SU-DHL-6 (cell line): ENCODE measurements around the gene SENP6.
"Not testable (repeated sequence)": the region's sequence is repeated elsewhere in the genome, so short reads cannot be mapped to it uniquely, and the experiment has no call there.

ENCODE experiments used
- H2AFZ ChIP-seq: fragments of 200-600 bp; sonication (generic); 2 replicates; pipeline ENCODE4 v1.6.1; 2014; ENCODE audit warnings: low read depth, mild to moderate bottlenecking, moderate library complexity, mixed read lengths, antibody characterized with exemption, low read length; ENCODE audit not compliant: severe bottlenecking
- H3F3A ChIP-seq: fragments of 200-600 bp; shearing (Covaris generic); 2 replicates; pipeline ENCODE4 v1.6.0; 2016; ENCODE audit warnings: antibody characterized with exemption, mild to moderate bottlenecking; ENCODE audit not compliant: insufficient read depth
- H3K27ac ChIP-seq: fragments of 200-600 bp; sonication (generic); 2 replicates; pipeline ENCODE4 v1.5.1; 2016; ENCODE audit warnings: low read depth, mild to moderate bottlenecking, low read length, moderate library complexity, mixed read lengths
- H3K27me3 ChIP-seq: fragments of 200-600 bp; sonication (generic), shearing (Covaris generic); 2 replicates; pipeline ENCODE4 v1.6.0; 2014; ENCODE audit warnings: mild to moderate bottlenecking, low read length
- H3K36me3 ChIP-seq: fragments of 200-600 bp; sonication (generic); 2 replicates; pipeline ENCODE4 v1.6.1; 2014; ENCODE audit warnings: mild to moderate bottlenecking, low read length, mixed read lengths
- H3K4me2 ChIP-seq: fragments of 300-600, 200-600 bp; shearing (Covaris generic), sonication (generic); 2 replicates; pipeline ENCODE4 v1.6.0; 2014; ENCODE audit warnings: low read length, low read depth, mild to moderate bottlenecking; ENCODE audit not compliant: poor library complexity, severe bottlenecking
- H3K4me3 ChIP-seq: fragments of 200-600 bp; sonication (generic); 2 replicates; pipeline ENCODE4 v1.5.1; 2014; ENCODE audit warnings: antibody characterized with exemption, low read length, mild to moderate bottlenecking, mixed read lengths; ENCODE audit not compliant: insufficient read depth, poor library complexity, severe bottlenecking
- H3K79me2 ChIP-seq: fragments of 200-600 bp; sonication (generic); 2 replicates; pipeline ENCODE4 v1.6.1; 2014; ENCODE audit warnings: mild to moderate bottlenecking, low read length, moderate library complexity; ENCODE audit not compliant: insufficient read depth
- H3K9ac ChIP-seq: fragments of 200-600 bp; sonication (generic); 2 replicates; pipeline ENCODE4 v1.7.0; 2014; ENCODE audit warnings: mild to moderate bottlenecking, low read length
- H3K9me2 ChIP-seq: fragments of 200-600 bp; sonication (generic); replicated peaks from 2 replicates; pipeline ENCODE4 v1.6.1; 2014; ENCODE audit warnings: low read length; ENCODE audit not compliant: insufficient read depth
- H3K9me3 ChIP-seq: fragments of 200-600 bp; sonication (generic); 2 replicates; pipeline ENCODE4 v1.6.1; 2014; ENCODE audit warnings: low read length, mixed read lengths; ENCODE audit not compliant: insufficient read depth
- H4K20me1 ChIP-seq: fragments of 200-600 bp; sonication (generic); 2 replicates; pipeline ENCODE4 v1.6.1; 2014; ENCODE audit warnings: low read depth, mild to moderate bottlenecking, antibody characterized with exemption, low read length, moderate library complexity, mixed read lengths
- CTCF ChIP-seq: fragments of 200-600 bp; sonication (generic); IDR thresholded peaks from one replicate; pipeline ENCODE4 v1.5.1; 2017; ENCODE audit warnings: antibody characterized with exemption, mild to moderate bottlenecking, low read length, moderate library complexity; ENCODE audit not compliant: insufficient read depth, poor library complexity, severe bottlenecking
- EZH2phosphoT487 ChIP-seq: fragments of 200-600 bp; sonication (generic), shearing (Covaris generic); conservative IDR thresholded peaks from 2 replicates; pipeline ENCODE4 v1.6.1; 2018; ENCODE audit warnings: mild to moderate bottlenecking, antibody characterized with exemption, low read length, moderate library complexity, mixed read lengths

The SENP6 gene

GRCh38 chr6:75694406-75694805 lies 92.7 kb downstream of the SENP6 start:
- no peak overlapping the region for H3K4me2 ChIP-seq
- H3K9me2 ChIP-seq, result no peaks in the 10 kb centered on the region
- H3K79me2 ChIP-seq, result no peaks in the 10 kb centered on the region
- TF ChIP-seq EZH2phosphoT487, result no peak
- TF ChIP-seq CTCF, result no peak
- H3K27ac ChIP-seq, result no peak overlapping the region
- no peak overlapping the region for H3K4me3 ChIP-seq
- H3K36me3 ChIP-seq, result peaks cover 11% of the 10 kb centered on the region; the same call in 1 of the 2 replicates
- H2AFZ ChIP-seq, result no peak overlapping the region
- no peaks in the 10 kb centered on the region for H4K20me1 ChIP-seq
- no peaks in the 10 kb centered on the region; the same call in 1 of the 2 replicates for H3F3A ChIP-seq
- H3K9ac ChIP-seq, result no peak overlapping the region
- H3K9me3 ChIP-seq, result no peaks in the 10 kb centered on the region
- H3K27me3 ChIP-seq, result no peaks in the 10 kb centered on the region

DNA sequence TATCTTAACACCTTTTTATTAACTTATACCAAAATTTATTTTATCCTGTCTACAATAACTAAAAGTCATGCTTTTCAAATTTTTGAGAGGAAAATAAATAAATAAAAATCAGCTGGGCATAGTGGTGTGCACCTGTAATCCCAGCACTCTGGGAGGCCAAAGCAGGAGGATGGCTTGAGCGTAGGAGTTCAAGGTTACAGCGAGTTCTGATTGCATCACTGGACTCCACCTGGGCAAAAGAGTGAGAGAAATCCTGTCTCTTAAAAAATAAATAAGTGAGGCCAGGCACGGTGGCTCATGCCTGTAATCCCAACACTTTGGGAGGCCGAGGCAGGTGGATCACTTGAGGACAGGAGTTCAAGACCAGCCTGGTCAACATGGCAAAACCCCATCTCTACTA lies 106.7 kb downstream of the SENP6 start:
- H3K9ac ChIP-seq, H3K79me2 ChIP-seq, H3K4me2 ChIP-seq, H2AFZ ChIP-seq, H3K9me3 ChIP-seq, H3K27me3 ChIP-seq, H3K9me2 ChIP-seq, H4K20me1 ChIP-seq, H3K4me3 ChIP-seq, H3K27ac ChIP-seq, H3F3A ChIP-seq: not testable (repeated sequence)
- peaks cover 12% of the 10 kb centered on the region; the same call in 1 of the 2 replicates for H3K36me3 ChIP-seq

DNA sequence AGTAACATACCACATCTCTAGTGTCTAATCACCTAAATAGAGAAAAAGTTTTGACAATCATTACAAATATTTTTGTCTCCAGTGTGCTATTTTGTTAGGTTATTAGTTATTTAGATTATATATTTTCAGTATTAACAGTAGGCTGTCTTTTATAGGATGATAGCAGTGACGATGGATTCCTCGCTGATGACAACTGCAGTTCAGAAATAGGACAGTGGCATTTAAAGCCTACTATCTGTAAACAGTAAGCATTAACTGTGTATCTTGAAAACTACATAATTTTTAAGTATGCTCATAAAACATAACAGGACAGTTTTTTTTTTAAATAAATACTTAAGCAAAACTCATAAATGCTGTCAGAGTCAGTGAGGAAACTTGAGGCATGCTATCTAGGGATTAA lies 109.5 kb downstream of the SENP6 start:
- Histone ChIP-seq H3K9me3 (no peaks in the 10 kb centered on the region), H3K4me3 (no peak overlapping the region), H4K20me1 (no peaks in the 10 kb centered on the region; the same call in 1 of the 2 replicates), H3K36me3 (peaks cover 29% of the 10 kb centered on the region; the same call in 1 of the 2 replicates), H3F3A (no peaks in the 10 kb centered on the region), H2AFZ (no peak overlapping the region), H3K27ac (no peak overlapping the region), H3K9ac (no peak overlapping the region), H3K27me3 (no peaks in the 10 kb centered on the region), H3K79me2 (no peaks in the 10 kb centered on the region), H3K4me2 (no peak overlapping the region), H3K9me2 (no peaks in the 10 kb centered on the region)
- TF ChIP-seq CTCF (no peak), EZH2phosphoT487 (no peak)

DNA sequence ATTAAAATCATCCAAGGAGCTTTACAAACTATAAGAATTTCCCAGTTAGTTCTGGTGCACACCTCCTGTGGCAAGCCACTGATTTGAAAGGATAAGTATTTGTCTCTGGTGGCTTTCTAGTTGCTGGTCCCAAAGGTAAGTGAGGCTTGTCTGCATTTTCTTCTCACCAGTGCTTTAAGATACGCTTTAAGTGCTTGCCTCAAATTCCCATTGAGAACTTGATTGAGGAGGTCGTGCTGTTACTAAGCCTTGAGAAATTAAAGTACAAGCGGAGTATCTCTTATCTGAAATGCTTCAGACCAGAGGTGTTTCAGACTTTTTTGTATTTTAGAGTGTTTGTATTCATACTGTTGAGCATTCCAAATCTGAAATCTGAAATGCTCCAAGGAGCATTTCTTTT lies 117.5 kb downstream of the SENP6 start:
- H3K9me2 ChIP-seq, result no peaks in the 10 kb centered on the region
- no peaks in the 10 kb centered on the region for H3K79me2 ChIP-seq
- H3K4me2 ChIP-seq, result no peak overlapping the region
- TF ChIP-seq CTCF (no peak), EZH2phosphoT487 (no peak)
- no peak overlapping the region for H3K9ac ChIP-seq
- H3K4me3 ChIP-seq, result no peak overlapping the region
- H4K20me1 ChIP-seq, result no peaks in the 10 kb centered on the region; the same call in 1 of the 2 replicates
- H2AFZ ChIP-seq, result no peak overlapping the region
- H3K27ac ChIP-seq, result no peak overlapping the region
- peaks cover 23% of the 10 kb centered on the region; the same call in 1 of the 2 replicates for H3K36me3 ChIP-seq
- H3K27me3 ChIP-seq, result no peaks in the 10 kb centered on the region
- no peaks in the 10 kb centered on the region for H3F3A ChIP-seq
- H3K9me3 ChIP-seq, result no peaks in the 10 kb centered on the region
